ENCODE data around the gene UNK. TPM values are rescaled to one million over a fixed set of nuclear protein-coding genes. Genes with fewer than 3 reads are reported as not detected.

The UNK gene
- total and polyA plus RNA-seq, 2 of the 13 experiments (the other 11 are each of a cell fraction or from before 2014, with no cell fraction given), result 31.6 to 33.0 TPM

DNA sequence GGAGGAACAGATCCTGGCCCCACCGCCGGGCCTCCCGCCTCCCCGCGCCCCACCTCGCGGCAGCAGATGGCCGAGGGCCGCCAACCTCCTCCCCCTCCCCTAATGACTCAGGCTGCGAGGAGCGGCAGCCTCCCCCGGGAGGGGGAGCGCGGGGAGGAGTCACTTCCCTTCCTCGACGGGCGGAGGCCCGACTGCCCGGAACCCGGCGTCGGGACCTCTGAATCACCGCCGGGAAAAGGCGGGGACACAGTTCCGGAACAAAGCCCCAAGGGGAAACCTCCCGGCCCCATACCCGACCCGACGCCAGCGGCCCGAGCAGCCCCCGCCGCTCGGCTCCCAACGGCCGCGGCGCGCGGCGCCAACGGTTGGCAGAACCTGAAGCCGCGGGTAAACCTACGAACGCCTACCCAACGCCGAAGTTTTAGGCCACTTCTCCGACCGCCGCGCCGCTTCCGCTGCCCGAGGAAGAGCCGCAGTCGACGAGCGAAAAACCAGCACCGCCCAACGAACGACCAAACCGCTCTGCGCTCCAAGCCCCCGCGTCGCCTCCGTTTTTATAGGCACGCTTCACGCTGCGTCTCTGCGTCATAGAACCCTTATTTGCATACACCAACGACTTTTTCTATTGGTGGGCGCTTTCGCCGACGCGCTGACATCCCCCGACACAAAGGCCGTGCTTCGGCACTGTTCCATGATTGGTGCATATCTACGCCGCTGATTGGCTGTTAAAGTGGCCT, 5.2 kb upstream of the UNK start (continued):
- TF ChIP-seq, protein P1, sequence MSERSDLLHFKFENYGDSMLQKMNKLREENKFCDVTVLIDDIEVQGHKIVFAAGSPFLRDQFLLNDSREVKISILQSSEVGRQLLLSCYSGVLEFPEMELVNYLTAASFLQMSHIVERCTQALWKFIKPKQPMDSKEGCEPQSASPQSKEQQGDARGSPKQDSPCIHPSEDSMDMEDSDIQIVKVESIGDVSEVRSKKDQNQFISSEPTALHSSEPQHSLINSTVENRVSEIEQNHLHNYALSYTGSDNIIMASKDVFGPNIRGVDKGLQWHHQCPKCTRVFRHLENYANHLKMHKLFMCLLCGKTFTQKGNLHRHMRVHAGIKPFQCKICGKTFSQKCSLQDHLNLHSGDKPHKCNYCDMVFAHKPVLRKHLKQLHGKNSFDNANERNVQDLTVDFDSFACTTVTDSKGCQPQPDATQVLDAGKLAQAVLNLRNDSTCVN (CRISPR knock-in tag; IDR thresholded peaks at IDR 0.05; ENCODE audit: borderline replicate concordance), result peak; percentile 91
- TF ChIP-seq SPEN (CRISPR knock-in tag; IDR thresholded peaks at IDR 0.05; ENCODE audit: low read depth), result peak; percentile 83
- TF ChIP-seq, protein P2, sequence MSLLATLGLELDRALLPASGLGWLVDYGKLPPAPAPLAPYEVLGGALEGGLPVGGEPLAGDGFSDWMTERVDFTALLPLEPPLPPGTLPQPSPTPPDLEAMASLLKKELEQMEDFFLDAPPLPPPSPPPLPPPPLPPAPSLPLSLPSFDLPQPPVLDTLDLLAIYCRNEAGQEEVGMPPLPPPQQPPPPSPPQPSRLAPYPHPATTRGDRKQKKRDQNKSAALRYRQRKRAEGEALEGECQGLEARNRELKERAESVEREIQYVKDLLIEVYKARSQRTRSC (CRISPR knock-in tag; IDR thresholded peaks at IDR 0.05; ENCODE audit: low read depth), result 0 out of 2 replicates have a peak, but pooled peaks have one; percentile 72
- TF ChIP-seq, protein P3, sequence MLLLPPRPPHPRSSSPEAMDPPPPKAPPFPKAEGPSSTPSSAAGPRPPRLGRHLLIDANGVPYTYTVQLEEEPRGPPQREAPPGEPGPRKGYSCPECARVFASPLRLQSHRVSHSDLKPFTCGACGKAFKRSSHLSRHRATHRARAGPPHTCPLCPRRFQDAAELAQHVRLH (CRISPR knock-in tag; IDR thresholded peaks at IDR 0.05; ENCODE audit: borderline replicate concordance, low read depth), result peak; percentile 98
- no peak for TF ChIP-seq SMAD1 (CRISPR knock-in tag; IDR thresholded peaks at IDR 0.05; ENCODE audit: borderline replicate concordance, low read depth)
- TF ChIP-seq ESRRA (CRISPR knock-in tag; IDR thresholded peaks at IDR 0.05; ENCODE audit: low read depth), result no peak
- TF ChIP-seq MAFF (IDR thresholded peaks at IDR 0.05; ENCODE audit: low read depth, low read length), result peak; percentile 26; the same call in 1 of the 2 replicates
- TF ChIP-seq, protein P4, sequence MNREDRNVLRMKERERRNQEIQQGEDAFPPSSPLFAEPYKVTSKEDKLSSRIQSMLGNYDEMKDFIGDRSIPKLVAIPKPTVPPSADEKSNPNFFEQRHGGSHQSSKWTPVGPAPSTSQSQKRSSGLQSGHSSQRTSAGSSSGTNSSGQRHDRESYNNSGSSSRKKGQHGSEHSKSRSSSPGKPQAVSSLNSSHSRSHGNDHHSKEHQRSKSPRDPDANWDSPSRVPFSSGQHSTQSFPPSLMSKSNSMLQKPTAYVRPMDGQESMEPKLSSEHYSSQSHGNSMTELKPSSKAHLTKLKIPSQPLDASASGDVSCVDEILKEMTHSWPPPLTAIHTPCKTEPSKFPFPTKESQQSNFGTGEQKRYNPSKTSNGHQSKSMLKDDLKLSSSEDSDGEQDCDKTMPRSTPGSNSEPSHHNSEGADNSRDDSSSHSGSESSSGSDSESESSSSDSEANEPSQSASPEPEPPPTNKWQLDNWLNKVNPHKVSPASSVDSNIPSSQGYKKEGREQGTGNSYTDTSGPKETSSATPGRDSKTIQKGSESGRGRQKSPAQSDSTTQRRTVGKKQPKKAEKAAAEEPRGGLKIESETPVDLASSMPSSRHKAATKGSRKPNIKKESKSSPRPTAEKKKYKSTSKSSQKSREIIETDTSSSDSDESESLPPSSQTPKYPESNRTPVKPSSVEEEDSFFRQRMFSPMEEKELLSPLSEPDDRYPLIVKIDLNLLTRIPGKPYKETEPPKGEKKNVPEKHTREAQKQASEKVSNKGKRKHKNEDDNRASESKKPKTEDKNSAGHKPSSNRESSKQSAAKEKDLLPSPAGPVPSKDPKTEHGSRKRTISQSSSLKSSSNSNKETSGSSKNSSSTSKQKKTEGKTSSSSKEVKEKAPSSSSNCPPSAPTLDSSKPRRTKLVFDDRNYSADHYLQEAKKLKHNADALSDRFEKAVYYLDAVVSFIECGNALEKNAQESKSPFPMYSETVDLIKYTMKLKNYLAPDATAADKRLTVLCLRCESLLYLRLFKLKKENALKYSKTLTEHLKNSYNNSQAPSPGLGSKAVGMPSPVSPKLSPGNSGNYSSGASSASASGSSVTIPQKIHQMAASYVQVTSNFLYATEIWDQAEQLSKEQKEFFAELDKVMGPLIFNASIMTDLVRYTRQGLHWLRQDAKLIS (CRISPR knock-in tag; IDR thresholded peaks at IDR 0.05), result peak; percentile 99
- no peak for TF ChIP-seq NR3C1 (CRISPR knock-in tag; IDR thresholded peaks at IDR 0.05)
- TF ChIP-seq JARID2 (CRISPR knock-in tag; IDR thresholded peaks at IDR 0.05; ENCODE audit: insufficient replicate concordance), result peak; percentile 40
- TF ChIP-seq ZMYM4 (CRISPR knock-in tag; IDR thresholded peaks at IDR 0.05), result peak; percentile 98
- TF ChIP-seq RNF2 (conservative IDR thresholded peaks at IDR 0.05; ENCODE audit: low read depth), result peak; percentile 68; the same call in 1 of the 2 replicates
- peak; percentile 87; the same call in 1 of the 2 replicates for TF ChIP-seq ZBTB20 (CRISPR knock-in tag; IDR thresholded peaks at IDR 0.05; ENCODE audit: borderline replicate concordance, low read depth)
- TF ChIP-seq ARNTL (CRISPR knock-in tag; IDR thresholded peaks at IDR 0.05), result peak; percentile 58; the same call in 1 of the 2 replicates
- TF ChIP-seq, protein P5, sequence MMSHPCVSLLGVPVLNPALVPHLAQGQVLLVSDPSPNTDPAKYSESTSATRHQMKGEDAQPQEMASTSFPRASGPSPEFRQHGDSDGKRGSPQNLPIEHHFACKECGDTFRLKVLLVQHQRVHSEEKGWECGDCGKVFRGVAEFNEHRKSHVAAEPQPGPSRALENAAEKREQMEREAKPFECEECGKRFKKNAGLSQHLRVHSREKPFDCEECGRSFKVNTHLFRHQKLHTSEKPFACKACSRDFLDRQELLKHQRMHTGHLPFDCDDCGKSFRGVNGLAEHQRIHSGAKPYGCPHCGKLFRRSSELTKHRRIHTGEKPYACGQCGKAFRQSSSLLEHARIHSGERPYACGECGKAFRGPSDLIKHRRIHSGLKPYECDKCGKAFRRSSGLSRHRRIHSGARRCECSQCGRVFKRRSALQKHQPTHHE (CRISPR knock-in tag; IDR thresholded peaks at IDR 0.05; ENCODE audit: borderline replicate concordance), result peak; percentile 98
- no peak for TF ChIP-seq SRSF9 (IDR thresholded peaks at IDR 0.05; ENCODE audit: borderline replicate concordance, insufficient read depth, low read depth, low read length, poor library complexity, severe bottlenecking)
- TF ChIP-seq, protein P6, sequence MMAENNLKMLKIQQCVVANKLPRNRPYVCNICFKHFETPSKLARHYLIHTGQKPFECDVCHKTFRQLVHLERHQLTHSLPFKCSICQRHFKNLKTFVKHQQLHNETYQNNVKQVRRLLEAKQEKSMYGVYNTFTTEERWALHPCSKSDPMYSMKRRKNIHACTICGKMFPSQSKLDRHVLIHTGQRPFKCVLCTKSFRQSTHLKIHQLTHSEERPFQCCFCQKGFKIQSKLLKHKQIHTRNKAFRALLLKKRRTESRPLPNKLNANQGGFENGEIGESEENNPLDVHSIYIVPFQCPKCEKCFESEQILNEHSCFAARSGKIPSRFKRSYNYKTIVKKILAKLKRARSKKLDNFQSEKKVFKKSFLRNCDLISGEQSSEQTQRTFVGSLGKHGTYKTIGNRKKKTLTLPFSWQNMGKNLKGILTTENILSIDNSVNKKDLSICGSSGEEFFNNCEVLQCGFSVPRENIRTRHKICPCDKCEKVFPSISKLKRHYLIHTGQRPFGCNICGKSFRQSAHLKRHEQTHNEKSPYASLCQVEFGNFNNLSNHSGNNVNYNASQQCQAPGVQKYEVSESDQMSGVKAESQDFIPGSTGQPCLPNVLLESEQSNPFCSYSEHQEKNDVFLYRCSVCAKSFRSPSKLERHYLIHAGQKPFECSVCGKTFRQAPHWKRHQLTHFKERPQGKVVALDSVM (CRISPR knock-in tag; IDR thresholded peaks at IDR 0.05), result peak; percentile 72
- TF ChIP-seq ZFP82 (CRISPR knock-in tag; IDR thresholded peaks at IDR 0.05; ENCODE audit: borderline replicate concordance), result peak; percentile 55

Measured in HepG2 (cell line).